ENCODE results near the gene RBPJ.

DNA sequence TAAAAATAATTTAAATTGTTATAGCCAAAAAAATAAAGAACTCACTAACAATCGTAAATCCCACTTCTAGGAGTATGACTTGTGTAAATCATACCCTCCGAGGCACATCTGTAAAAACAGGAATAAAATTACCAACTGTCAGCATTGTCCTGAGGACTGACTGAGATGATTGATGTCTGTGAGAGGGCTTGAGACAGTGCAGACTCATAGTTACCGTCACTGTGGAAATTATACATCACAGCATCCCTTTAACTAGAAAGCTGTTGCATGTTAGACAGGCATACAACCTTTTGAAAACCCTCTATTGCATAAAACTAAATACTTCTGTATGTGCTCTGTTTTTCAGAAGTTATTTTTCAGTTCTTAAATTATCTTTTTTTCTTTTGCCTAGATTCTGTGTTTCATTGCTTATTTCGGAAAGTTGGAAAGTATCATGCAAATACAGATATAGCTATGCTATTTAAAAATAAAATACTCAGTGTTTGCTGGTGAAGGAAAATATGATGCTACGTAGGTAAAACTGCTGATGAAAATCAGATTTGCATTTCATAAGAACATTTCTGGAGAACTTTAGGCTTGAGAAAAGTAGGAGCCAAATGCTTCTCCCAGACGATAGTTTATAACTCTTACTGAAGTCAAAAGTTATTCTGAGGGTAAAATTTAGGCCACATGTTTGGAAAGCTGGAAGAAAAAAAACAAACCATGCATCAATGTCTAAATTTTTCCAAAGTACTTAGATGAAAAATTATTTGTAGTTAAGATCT lies 13.6 kb upstream of the RBPJ start:
- no peak for TF ChIP-seq CTCF (IDR thresholded peaks at IDR 0.05)
- no peak for TF ChIP-seq POLR2A (IDR thresholded peaks at IDR 0.05)

All from esophagus squamous epithelium (tissue), 4 donors.